GM21619 (cell line): ENCODE results near the gene TIMM29.
A peak's percentile ranks its signal among the peaks of the same experiment; 100 is the strongest.

Experiments
- ATAC-seq: cut with Tn5 transposase; IDR thresholded peaks from one replicate; pipeline ENCODE4 v1.9.1; 2021; ENCODE audit not compliant: unreplicated experiment

Gene TIMM29

DNA sequence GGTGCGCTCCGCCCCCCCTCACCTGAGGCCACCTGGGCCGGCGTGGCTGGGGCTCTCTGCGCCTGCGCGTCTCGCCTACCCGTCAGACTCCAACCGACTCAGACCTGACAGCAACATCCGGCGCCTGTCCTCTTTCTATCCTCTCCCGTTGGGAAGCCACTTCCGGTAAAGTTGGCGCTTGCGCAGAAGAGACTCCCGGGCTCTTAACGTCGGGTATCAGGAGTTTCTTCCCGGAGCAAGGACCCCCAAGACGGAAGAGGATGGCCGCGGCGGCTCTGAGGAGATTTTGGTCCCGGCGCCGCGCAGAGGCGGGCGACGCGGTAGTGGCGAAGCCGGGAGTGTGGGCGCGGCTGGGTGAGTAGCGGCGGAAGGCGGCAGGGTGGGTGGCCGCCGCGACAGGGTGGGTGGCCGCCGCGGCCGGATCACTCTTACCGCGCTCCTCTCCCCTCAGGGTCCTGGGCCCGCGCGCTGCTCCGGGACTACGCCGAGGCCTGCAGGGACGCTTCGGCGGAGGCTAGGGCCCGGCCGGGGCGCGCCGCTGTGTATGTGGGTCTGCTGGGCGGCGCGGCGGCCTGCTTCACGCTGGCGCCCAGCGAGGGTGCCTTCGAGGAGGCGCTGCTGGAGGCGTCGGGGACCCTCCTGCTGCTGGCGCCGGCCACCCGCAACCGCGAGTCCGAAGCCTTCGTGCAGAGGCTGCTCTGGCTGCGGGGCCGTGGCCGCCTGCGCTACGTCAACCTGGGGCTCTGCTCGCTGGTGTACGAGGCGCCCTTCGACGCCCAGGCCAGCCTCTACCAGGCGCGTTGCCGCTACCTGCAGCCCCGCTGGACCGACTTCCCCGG is at the start of gene TIMM29, which contains the start of gene YIPF2:
Gene TIMM29, plus strand, starts transcription at position 249 of the 839 bp plus-strand sequence. Its CDS starts 12 bp downstream, at position 261.
Gene YIPF2, minus strand, starts transcription at position 77 of the 839 bp plus-strand sequence. CDS start 229 bp downstream, outside the sequence.
- peak; percentile 77 for ATAC-seq

DNA sequence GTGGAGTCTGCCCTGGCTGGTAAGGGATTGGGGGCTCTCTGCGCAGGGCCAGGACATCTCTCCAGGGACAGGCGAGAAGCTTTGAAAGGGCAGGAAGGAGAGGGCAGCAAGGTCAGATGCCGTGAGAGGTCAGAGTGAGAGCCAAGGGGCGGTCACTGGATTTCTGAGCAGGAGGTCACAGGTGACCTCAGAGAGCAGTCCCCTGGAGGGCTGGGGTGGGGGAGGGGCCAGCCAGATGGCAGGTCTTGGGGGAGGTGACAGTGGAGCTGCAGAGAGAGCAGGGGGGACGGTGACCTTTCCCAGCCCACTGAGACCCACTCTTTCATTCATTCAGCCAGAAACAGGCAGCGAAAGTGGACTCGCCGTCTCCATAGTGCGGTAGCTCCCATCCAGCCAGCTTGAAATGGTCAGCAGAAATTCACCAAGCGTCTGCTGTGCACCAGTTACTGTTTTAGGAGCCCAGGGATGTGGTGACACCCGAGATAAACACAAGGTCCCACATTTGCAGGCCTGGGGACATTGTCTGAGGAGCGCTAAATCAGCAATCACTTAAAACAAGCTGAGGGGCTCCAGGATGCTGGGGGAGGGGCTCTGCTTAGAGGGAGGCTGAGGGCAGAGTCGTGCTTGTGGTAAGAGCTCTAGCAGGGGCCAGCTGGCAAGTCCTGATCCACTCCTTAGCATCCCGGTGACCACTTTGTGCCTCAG is 47.1 kb upstream of the TIMM29 start:
- no peak for ATAC-seq

DNA sequence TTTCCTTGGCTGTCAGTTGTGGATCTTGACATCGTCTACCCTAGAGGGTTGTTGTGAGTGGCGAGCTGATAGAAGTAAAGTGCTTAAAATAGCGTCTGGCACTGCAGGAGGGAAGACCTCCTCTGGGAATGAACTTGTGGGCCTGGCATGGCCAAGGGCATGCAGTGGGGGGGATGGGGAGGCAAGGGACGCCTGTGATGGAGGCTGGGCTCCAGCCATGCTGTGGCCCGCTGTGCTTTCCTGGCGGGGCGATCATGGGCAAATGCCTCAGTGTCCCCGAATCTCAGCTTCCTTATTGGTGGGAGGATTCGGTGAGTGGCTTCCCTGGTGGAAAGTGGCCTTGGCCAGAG is 46.5 kb upstream of the TIMM29 start:
- ATAC-seq, result no peak

DNA sequence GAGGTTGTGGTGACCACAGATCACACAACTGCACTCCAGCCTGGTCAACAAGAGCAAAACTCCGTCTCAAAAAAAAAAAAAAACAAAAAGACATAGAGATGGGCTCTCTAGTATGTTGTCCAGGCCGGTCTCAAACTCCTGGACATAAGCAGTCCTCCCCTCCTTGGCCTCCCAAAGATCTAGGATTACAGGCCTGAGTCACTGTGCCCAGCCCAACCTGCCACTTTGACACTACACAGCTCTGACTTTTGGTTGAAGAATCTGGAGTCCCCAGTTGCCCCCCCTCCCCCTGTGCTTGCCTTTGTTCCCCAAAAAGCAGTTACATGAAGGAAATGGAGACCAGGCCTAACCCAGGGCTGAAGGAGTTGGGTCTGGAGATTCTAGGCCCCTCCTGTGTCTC is 44.3 kb upstream of the TIMM29 start:
- no peak for ATAC-seq

DNA sequence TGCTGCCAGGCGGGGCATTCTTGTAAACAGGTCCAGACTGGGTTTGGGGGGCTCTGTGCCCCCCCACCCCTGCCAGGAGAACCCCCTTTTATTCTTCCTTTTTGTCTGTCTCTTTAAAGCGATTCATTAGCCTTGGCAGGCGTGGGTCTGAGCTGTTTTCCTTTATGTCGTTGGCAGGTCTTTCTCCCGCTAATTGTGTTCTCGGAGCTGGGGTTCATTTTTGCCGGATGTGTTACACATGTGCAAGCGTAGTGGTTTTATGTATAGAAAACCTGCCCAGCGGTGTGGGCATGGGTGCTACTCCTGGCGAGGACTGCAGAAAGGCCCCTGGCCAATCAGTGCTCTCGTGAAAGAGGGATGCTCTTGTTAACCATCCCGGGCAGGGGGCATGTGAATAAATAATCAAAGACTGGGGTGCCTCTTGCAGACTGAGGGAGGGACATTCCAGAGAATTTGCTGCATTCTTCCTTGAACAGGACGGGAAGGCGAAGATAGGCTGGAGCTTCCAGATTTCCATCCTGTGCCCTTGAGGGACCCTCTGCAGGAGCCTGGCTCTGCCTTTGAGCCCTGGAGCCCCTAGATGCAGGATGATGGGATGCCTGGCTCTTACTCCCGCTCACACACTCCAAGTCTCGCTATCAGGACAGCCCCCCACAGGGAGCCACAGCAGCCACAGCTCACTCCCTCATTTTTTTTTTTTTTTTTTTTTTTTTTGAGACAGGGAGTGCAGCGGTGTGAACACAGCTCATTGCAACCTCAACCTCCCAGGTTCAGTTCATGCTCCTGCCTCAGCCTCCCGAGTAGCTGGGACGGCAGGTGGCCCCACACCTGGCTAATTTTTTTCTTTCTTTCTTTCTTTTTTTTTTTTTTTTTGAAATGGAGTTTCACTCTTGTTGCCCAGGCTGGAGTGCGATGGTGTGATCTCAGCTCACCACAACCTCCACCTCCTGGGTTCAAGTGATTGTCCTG is 43.1 kb upstream of the TIMM29 start:
- ATAC-seq, result no peak

DNA sequence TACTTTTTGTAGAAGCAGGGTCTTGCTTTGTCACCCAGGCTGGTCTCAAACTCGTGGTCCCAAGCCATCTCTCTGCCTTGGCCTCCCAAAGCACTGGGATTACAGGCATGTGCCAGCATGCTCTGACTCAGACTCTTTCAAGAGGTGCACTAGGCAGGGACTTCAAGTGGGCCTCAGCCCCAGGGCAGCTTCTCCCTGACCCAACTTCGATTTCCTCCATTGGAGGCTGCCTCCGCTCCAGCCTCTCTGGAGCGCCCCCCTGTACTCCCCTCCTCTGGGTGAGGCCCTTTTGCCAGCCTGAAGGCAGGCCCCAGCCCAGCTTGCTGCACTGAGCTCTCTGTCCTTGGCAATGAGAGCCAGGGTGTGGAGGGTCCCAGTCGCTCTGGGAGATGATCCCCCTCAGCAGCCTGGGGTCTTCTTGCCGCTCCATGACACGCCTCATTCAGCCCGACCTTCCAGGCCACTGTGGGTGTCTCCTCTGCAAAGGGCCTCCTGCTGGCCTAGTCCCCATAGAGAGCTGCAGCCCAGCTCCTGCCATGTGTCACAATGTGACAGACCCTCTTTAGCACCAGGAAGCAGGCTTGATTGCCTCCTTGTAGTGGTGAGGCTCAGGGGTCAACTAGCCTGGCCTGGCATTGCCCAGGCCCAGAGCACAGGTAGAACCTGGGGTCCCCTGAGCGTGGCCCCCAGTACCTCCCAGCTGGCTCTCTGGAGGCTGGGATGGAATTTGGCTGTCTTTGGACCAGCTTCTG is 40.8 kb upstream of the TIMM29 start:
- ATAC-seq, result no peak

DNA sequence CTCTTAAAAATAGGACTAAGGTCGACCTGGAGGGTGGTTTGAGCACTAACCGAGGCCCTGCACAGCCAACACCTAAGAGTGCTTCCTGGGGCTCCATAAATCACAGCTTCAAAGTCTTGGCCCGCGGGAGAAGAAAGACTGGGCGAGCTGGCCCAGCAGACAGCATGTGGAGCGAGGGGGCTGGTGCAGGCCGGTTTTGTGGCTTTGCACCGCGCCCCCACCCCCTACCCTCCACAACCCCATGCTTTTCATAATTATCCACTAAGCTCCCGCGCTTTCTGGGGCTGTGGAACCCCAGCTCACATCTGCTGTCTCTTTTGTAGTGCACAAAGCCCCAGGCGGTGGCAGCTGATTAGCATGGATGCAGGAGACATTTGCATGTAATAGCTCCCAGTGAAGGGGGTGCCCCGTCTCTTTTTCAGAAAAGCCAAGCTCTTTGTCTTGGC is 40.2 kb upstream of the TIMM29 start:
- no peak for ATAC-seq

DNA sequence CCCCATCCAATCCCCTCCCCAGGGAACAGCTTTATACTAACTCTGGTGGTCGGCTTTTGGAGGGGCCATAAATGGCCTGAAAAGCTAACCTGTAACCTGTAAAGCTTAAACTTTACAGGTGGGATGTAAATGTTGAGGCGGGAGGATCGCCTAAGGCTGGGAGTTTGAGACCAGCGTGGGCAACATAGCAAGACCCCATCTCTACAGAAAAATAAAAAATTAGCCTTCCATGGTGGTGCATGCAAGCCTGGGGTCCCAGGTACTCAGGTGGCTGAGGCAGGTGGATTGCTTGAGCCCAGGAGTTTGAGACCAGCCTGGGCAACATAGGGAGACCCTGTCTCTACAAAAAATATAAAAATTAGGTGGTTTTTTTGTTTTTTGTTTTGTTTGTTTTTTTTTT is 38.7 kb upstream of the TIMM29 start:
- no peak for ATAC-seq

DNA sequence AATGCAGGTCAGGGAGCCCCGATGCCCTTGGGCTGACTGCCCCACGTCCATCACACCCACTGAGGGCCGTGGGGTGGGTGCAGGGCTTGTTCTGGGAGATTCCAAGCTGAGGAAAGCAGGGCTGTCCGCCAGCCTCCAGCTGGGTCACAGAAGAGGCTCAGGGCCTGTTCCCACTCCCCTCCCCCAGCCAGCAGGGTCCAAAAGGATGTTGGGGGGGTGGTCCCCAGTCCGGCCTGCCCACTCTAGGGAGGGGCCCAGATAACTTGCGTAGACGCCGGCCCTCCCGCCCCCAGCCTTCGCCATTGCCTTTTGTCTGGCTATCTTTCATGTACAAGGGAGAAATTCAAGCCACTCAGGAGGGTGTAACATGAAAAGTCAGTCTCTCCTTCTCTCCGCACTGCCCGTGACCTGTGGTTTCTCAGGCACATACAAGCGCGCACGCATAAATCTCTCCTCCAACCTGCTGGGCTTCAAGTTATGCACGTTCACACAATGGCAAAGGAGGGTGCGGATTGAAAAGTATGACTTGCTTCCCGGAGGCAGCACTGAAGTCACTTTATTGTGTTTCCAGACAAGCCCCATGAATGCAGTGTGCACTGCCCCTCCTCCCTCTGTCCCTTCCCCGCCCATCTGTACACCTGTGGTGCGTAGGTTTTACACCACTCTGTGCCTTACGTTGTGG is 37.1 kb upstream of the TIMM29 start:
- no peak for ATAC-seq

DNA sequence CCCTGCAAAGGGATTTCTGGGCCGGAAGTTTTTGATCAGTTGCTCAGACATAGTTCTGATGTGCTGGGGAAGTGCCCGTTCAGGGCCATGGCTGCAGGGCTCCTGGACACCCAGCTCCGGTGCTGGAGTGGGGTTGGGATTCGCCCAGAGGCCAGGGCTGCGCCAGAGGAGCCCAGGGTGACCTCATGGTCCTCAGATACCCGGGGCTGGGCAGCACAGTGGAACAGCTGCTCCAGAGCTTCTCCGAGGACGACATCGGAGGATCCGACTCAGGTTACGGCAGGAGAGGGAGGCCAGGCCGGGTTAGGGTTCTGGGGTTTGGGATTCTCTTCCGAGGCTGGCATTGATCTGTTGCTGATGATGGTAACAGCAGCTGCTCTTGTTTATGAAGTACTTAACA is 36.4 kb upstream of the TIMM29 start:
- no peak for ATAC-seq

DNA sequence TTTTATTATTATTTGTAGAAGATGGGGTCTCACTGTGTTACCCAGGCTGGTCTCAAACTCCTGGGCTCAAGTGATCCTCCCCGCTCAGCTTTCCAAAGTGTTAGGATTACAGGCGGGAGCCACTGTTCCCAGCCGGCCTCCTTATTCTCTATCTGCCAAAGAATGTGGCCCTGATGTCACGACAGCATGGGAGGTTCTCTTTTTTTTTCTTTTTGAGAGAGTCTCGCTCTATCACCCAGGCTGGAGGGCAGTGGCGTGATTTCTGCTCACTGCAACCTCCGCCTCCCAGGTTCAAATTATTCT is 33.7 kb upstream of the TIMM29 start:
- ATAC-seq, result no peak

DNA sequence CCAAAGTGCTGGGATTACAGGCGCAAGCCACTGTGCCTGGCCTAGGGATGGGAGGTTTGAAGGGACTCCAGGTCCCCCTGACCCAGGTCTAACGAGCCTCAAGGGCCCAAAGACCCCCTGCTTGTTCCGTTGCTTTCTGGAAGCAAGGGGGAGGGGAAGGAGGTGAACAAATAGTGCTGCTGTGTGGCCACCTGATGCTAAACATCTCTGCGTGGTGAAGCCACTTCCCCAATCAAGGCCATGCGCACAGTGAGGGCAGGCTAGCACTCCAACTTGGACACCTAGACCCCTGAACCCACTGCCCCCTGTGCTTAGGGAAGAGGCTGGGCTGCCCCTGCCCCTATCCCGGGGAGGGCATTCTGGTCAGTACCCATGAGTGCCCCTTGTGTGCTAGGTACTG is 33.2 kb upstream of the TIMM29 start:
- ATAC-seq, result no peak

DNA sequence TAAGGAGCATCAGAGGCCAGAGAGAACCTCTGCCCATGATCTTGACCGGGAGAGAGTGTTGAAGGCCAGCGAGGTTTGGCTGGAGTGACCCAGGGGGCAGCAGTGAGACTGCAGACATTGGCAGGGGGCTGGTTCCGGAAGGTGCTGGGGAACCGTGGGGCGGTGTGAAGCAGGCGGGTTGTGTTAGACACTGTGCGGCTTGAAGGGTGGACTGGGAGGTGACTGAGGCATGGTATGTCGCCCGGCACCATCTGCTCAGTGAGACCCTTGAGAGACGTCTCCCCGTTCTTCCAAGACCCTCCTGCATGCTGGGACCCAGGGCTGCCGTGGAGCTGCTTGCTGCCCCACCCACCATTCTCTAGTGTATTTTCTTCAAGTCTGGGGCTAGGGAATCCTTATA is 32.7 kb upstream of the TIMM29 start:
- no peak for ATAC-seq

DNA sequence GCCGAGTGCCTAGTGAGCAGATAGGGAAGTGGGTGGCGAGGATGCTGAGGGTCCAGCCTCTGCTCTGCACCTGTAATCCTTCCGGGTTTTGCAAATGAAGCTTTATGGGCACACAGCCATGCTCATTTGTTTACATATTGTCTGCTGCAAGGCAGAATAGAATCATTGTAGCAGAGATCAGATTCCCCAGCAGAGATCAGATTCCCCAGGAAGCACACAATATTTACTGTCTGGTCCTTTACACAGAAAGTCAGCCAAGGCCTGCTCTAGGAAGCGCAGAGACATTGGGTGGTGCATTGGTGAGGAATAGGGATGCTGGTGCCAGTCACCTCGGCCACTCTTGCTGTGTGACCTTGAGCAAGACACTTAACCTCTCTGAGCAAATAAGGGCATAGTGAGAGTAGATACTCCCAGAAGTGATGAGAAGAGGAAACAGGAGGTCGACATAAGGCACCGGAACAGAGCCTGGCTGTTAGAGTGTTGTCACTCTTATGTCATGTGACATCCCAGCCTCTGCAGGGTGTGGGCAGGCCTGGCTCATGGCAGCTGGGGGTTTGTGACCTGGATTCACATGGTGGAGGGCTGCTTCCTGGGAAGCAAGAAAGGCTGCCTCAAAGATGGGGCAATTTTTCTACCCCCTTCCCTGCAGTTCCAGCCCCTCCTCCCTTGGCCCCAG is 31.6 kb upstream of the TIMM29 start:
- ATAC-seq, result no peak

DNA sequence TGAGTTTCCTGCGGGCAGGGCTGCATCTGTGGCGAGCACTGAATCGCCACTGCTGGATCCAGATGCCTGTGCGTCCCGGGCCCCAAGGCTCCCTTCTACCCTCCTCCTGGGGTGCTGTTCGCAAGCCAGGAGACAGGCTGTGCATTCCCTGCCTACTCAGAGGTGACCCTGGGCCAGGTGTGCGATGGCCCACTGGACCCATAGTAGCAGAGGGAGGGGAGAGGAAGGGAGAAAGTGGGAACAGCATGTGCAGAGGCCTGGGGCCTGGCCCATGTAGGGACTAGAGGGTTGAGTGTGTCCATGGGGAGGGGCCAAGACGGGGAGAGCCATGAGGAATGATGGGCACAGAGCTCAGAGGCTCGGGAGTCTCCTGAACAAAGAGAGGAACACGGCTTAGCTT is 30.0 kb upstream of the TIMM29 start:
- ATAC-seq, result no peak

DNA sequence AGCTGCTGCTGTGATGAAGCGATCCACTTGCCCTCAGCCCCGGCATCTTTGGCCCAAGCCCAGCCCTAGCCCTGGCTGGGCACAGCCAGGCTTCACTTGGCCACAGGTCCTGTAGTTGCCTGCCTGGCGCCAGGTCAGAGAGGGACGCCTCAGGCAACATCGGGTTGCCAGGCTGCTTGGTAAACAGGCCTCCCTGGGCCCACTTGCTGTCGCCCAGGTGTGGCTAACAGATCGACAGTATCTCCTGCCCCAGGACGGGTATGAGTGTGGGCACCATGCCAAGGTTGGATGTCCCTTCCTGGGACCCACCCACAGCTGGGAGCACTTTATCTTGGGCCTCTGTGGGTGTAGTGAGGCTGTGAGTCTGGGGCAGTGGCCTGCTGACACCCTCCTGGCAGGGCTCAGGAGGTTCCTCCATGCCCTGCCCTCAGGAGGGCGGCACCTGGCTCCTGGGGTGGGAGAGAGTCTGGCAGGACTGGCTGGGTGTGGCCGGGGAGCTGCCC is 29.4 kb upstream of the TIMM29 start:
- no peak for ATAC-seq

DNA sequence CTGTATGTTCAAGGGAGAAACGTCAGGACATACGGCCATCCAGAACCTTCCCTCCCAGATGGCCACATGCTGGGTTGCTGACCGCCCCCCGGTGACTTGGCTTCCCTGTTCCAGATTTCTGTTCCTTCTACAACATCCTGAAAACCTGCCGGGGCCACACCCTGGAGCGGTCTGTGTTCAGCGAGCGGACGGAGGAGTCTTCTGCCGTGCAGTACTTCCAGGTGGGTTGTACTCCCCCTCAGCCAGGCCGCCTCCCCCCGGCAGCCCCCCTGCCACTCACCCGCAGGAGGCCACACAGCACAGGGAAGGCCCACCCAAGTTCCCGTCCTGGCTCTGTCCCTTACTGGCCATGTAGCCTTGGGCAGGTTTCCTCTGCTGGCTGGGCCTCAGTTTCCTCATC is 20.7 kb upstream of the TIMM29 start:
- no peak for ATAC-seq

DNA sequence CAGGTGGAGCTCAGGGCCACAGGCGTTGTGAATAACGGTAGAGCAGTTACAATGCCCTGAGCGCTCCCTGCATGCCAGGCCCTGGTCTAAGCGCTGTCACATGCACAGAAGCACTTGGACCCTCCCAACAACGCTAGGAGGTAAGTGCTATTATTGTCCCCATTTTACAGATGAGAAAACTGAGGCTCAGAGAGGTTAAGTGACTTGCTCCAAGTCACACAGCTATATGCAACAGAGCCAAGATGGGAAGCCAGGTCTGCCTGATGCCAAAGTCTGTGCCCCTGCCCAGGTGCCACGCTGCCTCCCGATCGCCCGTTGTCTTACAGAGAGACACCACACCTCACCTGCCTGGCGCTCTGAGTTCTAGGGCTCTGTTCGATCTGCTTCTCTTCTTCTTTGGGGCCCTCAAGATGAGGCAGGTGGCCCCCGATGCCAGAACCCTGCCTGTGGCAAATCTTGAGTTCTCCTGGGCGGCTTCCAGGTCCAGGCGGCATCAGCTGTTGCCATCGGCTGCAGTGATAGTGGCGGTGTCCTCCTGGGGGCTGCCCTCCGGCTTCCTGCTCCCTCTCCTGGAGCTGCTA is 20.1 kb upstream of the TIMM29 start:
- ATAC-seq, result no peak
